SKM-1 (cell line): Measurements from ENCODE around the gene GAA.
"Not testable (repeated sequence)": the region's sequence is repeated elsewhere in the genome, so short reads cannot be mapped to it uniquely, and the experiment has no call there.

ENCODE experiments used
- DNase-seq: peaks from one replicate; lab custom pipeline; 2025; ENCODE audit not compliant: unreplicated experiment; lab: John Stamatoyannopoulos, UW

The GAA gene

DNA sequence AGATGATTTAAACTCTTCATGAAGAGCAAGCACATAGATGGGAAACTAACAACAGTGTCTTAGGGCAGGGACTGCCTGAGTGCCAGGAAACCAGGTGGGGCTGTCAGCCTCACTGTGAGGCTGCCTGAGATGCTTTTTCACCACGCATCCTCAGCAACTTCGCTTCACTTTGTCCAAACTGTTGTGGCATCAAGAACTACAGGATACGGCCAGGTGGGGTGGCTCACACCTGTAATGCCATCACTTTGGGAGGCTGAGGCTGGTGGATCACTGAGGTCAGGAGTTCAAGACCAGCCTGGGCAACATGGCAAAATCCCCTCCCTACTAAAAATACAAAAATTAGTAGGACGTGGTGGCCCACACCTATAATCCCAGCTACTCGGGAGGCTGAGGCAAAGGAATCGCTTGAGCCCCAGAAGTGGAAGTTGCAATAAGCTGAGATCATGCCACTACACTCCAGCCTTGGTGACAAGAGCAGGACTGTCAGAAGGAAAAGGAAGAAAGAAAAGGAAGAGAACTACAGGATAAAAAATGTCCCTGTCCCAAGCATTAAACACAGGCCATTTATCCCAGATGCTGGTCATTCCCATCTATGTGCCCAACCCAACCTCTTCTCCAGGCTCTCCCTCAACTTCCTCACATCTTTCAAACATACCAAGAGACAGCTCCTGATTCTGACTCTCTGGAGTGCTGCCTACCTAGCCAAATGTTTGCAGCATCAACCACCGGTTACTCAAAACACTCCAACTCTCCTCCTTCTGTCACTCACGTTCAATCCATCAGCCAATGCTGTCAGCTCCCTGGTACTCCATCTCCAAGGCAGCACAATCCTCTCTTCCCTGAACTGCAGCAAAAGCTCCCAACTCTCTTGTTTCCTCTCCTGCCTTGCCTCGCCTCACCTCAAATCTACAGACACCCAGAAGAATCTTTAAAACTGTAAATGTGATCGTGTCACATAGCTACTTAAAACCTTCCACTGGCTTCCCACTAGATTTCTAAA lies 44.0 kb downstream of the GAA start:
- no peak for DNase-seq

DNA sequence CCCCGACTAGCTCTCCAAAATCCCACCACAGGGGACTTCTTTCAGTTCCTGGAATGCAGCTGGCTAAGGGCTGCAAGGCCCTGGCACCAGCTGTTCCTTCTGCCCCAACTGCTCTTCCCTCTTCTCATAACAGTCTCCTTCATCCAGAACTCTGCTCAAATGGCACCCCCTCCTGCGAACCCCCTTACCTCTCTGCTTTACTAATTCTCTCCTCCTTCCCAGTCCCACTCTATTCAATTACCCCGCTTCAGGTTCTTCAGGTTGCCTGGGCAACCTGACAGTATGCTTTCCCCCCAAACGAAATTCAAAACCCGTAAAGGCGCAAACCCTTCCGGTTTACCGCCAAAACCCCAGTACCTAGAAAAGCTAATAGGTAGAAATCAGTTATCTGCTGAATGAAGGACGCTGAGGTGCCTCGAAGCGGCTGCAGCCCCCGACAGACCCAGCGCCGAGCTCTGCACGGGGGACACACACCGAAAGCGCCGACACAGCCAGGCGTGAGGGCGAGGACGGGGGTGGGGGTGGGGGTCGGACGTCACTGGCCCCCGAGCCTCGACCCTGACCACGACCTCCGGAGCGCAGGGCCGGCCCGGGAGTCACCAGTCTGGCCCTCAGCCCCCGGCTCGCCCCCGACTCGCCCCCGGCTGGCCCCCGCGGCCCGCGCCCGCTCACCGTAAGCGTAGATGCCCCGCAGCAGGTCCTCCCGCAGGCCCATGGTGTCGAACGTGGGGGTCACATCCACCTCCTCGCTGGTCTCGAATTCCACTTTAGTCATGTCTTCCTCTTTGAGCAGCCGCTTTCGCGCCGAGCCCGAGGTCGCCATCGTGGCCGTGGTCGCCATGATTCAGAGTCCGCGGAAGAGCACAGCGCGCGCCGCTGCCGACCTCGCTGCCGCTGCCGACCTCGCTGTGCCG lies 45.0 kb downstream of the GAA start:
- DNase-seq: no peak

DNA sequence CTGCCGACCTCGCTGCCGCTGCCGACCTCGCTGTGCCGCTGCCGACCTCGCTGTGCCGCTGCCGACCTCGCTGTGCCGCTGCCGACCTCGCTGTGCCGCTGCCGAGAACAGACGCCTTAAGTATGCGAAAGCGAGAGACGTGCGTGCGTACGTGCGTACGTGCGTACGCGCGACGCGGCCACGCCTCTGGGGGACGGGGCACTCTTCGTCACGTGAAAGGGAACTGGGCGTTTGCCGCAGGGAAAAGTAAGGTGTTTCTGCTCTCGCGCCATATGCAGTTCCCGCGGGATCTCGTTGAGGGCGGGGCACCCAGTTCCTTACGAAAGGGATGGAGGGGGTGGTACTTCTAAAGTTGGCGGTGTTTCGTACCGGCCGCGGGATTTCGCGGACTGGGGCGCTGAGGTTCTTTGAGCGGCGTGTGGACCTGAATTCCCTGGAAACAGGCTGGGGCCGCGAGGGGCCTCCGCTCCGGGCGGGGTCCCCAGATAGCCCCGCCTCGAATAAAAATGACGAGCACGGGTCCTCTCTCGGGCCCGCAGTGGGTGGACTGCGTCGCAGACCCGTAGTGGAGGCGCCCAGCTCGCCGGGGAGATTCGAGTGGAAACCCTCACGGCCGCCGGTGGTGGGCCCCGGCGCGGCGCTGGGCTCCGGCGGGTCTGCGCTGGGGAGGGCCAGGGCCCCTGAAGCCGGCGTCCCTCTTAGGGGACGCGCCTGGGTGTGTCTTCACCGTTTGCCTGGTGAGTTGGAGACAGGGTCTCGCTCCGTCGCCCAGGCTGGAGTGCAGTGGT lies 45.8 kb downstream of the GAA start, which contains the start of gene EIF4A3:
EIF4A3 (minus strand) TSS at position 94 of the 788 bp plus-strand sequence. CDS start 167 bp downstream, outside the sequence.
- peak; percentile 99 for DNase-seq

DNA sequence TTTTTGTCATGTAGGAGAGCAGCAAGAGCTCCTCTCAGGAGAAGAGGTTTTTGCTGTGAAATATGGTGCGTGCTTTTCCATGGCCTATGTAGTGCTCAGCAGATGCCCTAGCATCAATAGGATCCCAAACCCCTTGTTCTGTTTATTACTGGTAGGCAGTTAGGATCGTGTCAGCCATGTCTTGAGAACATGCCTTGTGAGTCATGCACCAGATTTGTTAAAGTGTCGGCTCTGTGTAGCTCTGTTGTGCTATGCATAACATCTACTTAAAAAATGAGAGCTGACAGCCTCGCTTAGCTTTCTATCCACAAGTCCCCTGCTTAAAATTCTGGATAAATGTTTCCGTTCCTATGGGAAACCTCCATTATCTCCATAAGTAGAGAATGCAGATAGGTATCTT lies 50.0 kb downstream of the GAA start:
- DNase-seq: no peak

DNA sequence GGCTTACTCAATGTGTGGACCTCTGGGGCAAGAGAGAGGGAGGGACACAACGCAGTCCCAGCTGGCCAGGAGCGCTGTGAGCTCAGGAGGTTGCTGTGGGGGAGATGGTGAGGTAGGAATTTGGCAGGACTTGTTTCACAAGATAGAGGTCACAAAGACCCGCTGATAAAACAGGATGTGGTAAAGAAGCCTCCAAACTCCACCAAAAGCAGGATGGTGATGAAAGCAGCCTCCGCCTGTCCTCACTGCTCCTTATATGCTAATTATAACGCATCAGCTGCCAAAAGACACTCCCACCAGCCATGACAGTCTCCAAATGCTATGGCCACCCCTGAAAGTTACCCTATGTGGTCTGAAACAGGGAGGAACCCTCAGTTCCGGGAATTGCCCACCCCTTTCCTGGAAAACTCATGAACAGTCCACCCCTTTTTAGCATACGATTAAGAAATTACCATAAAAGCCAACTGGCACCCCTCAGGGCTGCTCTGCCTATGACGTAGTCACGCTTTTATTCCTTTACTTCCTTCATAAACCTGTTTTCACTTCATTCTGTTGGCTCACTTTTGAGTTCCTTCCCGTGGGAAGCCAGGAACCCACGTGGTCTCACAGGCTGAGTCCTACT lies 50.8 kb downstream of the GAA start:
- DNase-seq: peak; percentile 59

DNA sequence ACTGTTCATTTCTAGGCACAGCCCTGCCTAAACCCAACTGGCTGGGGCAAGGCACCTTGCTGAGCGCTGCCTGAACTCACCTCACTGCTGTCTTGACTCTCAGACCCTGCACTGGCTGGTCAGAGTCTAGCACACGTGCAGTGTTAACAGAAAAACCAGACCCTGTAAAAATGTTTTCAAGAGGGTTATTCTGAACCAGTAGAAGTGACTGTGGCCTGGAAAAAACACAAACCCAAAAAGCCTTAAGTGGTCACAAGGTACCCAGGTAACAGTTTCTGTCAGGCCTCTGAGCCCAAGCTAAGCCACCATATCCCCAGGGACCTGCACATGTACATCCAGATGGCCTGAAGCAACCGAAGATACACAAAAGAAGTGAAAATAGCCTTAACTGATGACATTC lies 51.6 kb downstream of the GAA start:
- no peak for DNase-seq

DNA sequence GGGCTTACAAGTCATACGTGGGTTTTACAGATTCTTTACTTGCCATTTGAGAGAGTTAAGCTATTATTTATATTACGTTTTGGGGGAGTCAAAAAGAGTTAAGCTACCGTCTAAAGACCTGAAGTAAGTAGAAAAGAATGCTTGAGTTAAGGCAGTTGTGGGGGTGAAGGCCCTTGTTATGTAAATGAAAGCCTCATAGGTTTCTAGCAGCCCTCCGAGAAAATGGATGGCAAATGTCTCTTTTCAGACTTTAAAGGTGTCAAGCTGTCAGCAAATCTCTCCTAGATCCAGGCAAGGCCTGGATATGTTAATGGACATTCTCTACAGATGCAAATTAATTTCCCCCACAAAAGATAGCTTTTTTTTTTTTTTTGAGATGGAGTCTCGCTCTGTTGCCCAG lies 52.8 kb downstream of the GAA start:
- no peak for DNase-seq

DNA sequence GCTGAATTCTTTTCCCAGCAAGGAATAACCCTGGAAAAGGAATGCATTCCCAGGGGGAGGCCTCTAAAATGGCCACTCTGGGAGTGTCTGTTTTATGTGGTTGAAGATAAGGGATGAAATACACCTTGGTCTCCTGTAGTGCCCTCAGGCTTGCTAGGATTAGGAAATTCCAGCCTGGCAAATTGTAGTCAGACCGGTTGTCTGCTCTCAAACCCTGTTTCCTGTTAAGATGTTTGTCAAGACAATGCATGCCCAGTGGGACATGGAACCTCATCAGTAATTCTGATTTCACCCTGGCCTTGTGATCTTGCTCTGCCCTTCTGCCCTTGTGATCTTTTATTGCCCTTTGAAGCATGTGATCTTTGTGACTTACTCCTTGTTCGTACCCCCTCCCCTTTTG lies 54.2 kb downstream of the GAA start:
- DNase-seq: not testable (repeated sequence)

DNA sequence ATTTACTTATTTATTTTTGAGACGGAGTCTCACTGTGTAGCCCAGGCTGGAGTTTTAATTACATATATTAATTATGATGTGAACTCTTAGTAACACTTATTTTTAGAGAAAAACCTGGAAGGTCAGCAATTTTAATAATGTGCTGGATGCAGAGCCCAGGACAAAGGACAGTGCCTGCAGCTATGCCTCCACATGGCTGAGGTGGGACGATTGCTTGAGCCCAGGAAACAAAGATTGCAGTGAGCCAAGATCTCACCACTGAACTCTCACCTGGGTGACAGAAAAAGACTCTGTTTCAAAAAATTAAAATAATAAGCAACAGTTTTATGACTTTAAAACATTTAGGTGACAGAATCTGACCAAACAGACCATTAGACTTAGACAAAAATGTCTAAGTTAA lies 57.5 kb downstream of the GAA start:
- DNase-seq: no peak

DNA sequence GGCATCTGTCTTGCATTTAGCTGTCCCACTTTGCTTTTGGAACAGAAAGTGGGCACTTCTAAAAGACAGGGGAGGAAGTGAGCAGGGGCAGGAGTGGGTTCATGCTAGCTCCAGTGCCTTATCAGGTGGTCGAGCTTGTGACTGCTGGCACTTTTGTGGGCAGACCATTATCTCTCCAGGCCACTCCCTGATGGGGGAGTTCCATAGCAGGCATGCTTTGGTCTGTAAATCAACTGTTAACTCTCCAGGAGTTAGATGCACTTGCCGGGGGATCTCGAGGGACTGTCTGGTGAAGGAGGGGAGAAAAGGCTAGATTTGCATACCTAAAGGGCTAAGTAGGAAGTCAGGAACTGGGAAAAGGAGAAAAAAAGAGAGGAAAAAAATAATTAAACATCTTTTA lies 59.2 kb downstream of the GAA start:
- DNase-seq: no peak

DNA sequence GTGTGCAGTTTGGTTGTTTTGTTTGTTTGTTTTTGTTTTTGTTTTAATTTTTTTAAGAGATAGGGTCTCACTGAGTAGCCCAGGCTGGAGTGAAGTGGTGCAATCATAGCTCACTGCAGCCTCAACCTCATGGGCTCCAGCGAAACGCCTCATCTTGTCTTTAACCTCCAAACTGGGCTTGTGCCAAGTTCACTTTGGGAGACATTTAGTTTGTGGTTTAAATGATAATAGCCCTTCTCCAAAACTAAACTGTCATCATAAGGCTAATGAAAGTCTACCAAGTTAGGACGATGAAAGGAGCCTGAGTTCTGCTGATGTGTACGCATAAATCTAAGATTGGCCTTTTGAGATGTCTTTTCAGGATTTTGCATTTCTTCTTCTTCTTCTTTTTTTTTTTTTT lies 62.0 kb downstream of the GAA start:
- DNase-seq: no peak

DNA sequence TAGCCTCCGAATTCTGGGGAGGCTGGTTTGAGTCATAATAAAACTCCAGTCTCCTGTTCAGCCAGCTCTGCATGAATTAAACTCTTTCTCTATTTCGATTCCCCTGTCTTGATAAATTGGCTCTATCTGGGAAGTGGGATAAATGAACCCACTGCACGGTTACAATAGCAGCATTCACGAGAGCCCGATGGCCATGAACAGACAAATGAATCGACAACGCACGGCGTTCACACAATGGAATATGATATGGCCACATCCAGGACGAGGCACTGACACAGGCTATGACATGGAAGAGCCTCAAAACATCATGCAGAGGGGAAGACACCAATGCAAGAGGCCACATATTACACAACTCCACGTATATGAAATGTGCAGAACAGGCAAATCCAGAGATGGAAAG lies 62.8 kb downstream of the GAA start:
- DNase-seq: no peak

DNA sequence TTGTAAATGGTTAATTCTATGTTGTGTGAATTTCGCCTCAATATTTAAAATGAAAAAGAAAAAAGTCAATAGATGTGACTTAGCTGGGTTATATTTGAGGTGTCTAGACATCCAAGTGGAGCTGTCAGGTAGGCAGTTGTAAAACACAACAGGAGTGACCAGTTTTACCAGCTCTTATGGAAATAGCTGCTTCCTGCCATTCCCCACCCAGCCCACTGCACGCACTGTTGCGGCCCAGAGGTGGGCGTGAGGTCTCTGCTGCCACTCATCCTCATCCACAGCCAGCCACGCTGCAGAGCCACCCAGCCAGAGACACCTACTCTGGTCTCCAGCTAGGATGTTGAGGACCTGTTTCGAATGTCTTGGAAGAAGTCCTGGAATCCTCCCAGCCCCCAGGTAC lies 65.1 kb downstream of the GAA start:
- no peak for DNase-seq

DNA sequence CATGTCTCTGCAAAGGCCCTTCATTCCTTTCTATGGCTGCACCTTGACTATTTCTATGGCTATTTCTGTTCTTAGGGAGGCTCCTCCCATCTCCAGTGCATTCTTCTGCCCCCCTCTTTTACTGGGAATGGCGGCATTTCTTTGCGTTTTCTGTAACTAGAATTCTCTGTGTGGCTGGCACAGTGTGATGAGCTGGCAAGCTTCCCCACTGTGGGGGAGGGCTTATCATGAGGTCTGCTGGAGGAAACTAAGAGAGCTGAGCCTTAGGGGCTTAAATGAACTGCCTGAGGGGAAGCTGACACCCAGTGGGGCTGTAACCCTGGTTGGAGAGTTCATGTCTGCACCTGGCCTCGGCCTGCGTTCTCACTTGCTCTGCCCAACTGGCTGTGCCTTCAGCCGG lies 67.0 kb downstream of the GAA start:
- DNase-seq: no peak

DNA sequence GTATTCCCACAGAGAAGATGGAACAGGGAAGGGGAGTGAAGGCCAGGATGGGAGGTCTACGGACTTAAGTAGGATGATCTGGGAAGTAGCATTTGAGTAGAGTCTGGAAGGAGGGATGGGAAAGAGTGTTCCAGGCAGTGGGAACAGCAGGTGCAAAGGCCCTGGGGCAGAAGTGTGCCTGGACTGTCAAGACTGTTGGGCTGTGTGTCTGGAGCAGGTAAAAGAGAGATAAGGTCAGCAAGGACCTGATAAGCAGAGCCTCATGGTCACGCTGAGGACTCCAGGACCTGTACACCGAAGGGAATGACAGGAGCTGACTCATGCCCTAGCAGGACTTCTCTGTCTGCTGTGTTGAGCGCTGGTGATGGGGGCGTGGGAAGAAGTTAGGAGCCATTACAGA lies 67.7 kb downstream of the GAA start:
- no peak for DNase-seq
